Smooth muscle cell (in vitro differentiated cells): ENCODE results near the gene CHD5. TPM values are rescaled to one million over a fixed set of nuclear protein-coding genes. Genes with fewer than 3 reads are reported as not detected.

Source experiments
- DNase-seq: peaks from one replicate; lab custom pipeline; 2025; ENCODE audit not compliant: unreplicated experiment; lab: John Stamatoyannopoulos, UW
- H2AFZ ChIP-seq: fragments of 200-600 bp; sonication (generic); 2 replicates; pipeline ENCODE4 v1.6.0; 2016; ENCODE audit warnings: antibody characterized with exemption, low read depth, mild to moderate bottlenecking
- H3F3A ChIP-seq: fragments of 200-600 bp; sonication (generic); 2 replicates; pipeline ENCODE4 v1.6.0; 2017; ENCODE audit warnings: antibody characterized with exemption, low read depth
- H3K27ac ChIP-seq: fragments of 200-600 bp; sonication (generic); 2 replicates; pipeline ENCODE4 v1.5.1; 2016; ENCODE audit warnings: low read depth, mild to moderate bottlenecking
- H3K27me3 ChIP-seq: fragments of 200-600 bp; sonication (generic); 2 replicates; pipeline ENCODE4 v1.6.1; 2016; ENCODE audit warnings: low read depth, mild to moderate bottlenecking
- H3K36me3 ChIP-seq: fragments of 200-600 bp; sonication (generic); 2 replicates; pipeline ENCODE4 v1.5.1; 2016; ENCODE audit warnings: low read depth
- H3K4me1 ChIP-seq: fragments of 200-600 bp; sonication (generic); 2 replicates; pipeline ENCODE4 v1.5.1; 2016; ENCODE audit warnings: low read depth
- H3K4me2 ChIP-seq: fragments of 200-600 bp; sonication (generic); 2 replicates; pipeline ENCODE4 v1.6.0; 2016; ENCODE audit warnings: mild to moderate bottlenecking
- H3K4me3 ChIP-seq: fragments of 200-600 bp; sonication (generic); 2 replicates; pipeline ENCODE4 v1.5.1; 2016; ENCODE audit warnings: mild to moderate bottlenecking
- H3K79me2 ChIP-seq: fragments of 200-600 bp; sonication (generic); 2 replicates; pipeline ENCODE4 v1.6.0; 2016; ENCODE audit warnings: low read depth, mild to moderate bottlenecking
- H3K9ac ChIP-seq: fragments of 200-600 bp; sonication (generic); 2 replicates; pipeline ENCODE4 v1.6.0; 2016; ENCODE audit warnings: low read depth
- H3K9me3 ChIP-seq: fragments of 200-600 bp; sonication (generic); replicated peaks from 2 replicates; pipeline ENCODE4 v1.5.1; 2016; ENCODE audit warnings: low read depth
- H4K20me1 ChIP-seq: fragments of 200-600 bp; sonication (generic); 2 replicates; pipeline ENCODE4 v1.6.0; 2016; ENCODE audit warnings: low read depth
- WGBS: methylation state at CpG from one replicate; pipeline ENCODE4 v1.1.7; 2016; ENCODE audit warnings: low lambda C conversion rate; 5-methylcytosine and 5-hydroxymethylcytosine counted together
- polyA plus RNA-seq: library from polyadenylated mRNA; unstranded; fragments of >200 nt; fragmentation: Nextera tagmentation; extraction: Ambion mirVana; gene quantifications from 2 replicates; pipeline ENCODE4 v1.2.1, GENCODE V29; 2016
- total RNA-seq: library from RNA; depleted of rRNA; stranded (reverse); fragments of >200 nt; gene quantifications from 2 replicates; pipeline ENCODE4 v1.2.3, GENCODE V29; 2014
- TF ChIP-seq, protein P1 (sequence below): fragments of 200-600 bp; sonication (generic); IDR thresholded peaks from 2 replicates; pipeline ENCODE4 v1.5.1; 2017; ENCODE audit warnings: borderline replicate concordance, mild to moderate bottlenecking, antibody characterized with exemption; ENCODE audit not compliant: insufficient read depth, poor library complexity, severe bottlenecking

Gene CHD5
- total and polyA plus RNA-seq, 2 experiments from 2014 or later, result 0.40 TPM; not detected in 1

DNA sequence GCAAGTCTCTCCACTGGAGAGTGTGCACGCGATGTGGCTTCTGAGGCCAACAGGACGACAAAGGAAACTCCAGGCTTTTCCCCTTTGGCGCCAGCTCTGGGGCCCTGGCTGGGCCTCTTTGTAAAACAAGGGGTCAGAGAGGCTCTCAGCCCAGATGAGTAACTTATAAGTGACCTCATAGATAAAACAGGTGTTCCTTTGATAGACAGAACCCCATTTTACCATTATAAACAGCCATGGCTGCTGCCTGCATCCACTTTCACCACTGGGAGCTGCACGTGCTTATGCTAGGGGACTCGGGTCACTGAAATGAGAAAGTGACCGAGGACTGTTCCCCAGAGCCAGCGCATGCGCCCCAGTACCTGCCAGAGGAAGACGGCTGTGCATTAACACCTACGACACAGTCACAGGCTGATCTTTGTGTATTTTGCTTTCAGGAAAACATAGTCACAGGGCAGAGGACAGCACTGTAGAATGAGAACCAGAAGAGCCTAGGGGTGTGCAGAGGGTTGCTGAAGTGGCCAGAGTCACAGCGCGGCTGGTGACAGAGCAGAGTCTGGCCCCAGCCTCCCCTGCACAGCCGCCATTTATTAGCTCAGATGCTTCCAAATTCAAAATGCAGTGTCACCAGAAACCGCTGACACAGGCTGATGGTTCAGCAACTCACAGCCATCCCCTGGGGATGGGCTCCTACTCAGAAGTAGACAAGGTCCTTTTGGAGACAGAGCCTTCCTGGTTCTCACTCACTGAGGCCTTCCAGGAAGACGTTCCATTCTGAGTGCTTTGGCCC, 38.4 kb upstream of the CHD5 start:
- 94% methylated on average over 16 of the region's 16 CpGs for WGBS
- Histone ChIP-seq H3K27me3 (no peaks in the 10 kb centered on the region), H3F3A (no peaks in the 10 kb centered on the region), H2AFZ (no peak overlapping the region), H3K27ac (no peak overlapping the region), H3K36me3 (no peaks in the 10 kb centered on the region), H3K4me3 (no peak overlapping the region), H4K20me1 (no peaks in the 10 kb centered on the region), H3K79me2 (no peaks in the 10 kb centered on the region), H3K9me3 (no peaks in the 10 kb centered on the region), H3K4me1 (no peaks in the 10 kb centered on the region), H3K4me2 (no peak overlapping the region), H3K9ac (no peak overlapping the region)
- no peak for DNase-seq
- TF ChIP-seq, protein P1, sequence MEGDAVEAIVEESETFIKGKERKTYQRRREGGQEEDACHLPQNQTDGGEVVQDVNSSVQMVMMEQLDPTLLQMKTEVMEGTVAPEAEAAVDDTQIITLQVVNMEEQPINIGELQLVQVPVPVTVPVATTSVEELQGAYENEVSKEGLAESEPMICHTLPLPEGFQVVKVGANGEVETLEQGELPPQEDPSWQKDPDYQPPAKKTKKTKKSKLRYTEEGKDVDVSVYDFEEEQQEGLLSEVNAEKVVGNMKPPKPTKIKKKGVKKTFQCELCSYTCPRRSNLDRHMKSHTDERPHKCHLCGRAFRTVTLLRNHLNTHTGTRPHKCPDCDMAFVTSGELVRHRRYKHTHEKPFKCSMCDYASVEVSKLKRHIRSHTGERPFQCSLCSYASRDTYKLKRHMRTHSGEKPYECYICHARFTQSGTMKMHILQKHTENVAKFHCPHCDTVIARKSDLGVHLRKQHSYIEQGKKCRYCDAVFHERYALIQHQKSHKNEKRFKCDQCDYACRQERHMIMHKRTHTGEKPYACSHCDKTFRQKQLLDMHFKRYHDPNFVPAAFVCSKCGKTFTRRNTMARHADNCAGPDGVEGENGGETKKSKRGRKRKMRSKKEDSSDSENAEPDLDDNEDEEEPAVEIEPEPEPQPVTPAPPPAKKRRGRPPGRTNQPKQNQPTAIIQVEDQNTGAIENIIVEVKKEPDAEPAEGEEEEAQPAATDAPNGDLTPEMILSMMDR, result no peak

DNA sequence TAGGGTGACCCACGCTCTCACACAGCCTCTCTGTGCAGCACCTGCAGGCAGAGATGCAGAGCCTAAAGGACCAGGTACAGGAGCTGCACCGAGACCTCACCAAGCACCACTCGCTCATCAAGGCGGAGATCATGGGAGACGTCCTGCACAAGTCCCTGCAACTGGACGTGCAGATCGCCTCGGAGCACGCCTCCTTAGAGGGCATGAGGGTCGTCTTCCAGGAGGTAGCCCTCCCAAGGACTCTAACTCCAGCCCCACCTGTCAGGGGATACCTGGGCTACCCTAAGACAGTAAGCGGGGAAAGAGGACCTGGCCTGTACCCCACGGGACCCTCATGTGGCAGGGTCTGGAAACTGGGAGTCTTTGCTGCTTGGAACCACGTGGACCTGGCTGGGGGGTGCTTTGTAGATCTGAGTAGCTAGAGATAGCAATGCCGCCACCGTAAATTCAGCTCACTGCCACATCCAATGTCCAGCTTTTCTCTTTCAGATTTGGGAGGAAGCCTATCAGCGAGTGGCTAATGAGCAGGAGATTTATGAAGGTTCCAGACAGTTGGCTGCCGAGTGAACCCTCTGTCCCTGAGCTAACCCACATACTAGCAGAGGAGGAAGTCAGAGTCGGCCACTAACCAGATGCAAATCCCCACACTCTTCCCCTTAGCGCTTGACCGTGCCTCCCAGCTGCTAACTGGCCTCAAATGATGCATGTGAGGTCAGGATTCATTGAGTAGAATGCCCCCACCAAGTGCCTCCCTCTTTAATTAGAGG, 32.3 kb upstream of the CHD5 start:
- Histone ChIP-seq H3F3A (no peaks in the 10 kb centered on the region), H3K4me2 (no peak overlapping the region), H3K9ac (no peak overlapping the region), H3K27ac (no peak overlapping the region), H3K9me3 (no peaks in the 10 kb centered on the region), H3K79me2 (no peaks in the 10 kb centered on the region), H3K4me3 (no peak overlapping the region), H3K36me3 (no peaks in the 10 kb centered on the region), H2AFZ (no peak overlapping the region), H3K27me3 (no peaks in the 10 kb centered on the region), H3K4me1 (peaks cover 9% of the 10 kb centered on the region), H4K20me1 (no peaks in the 10 kb centered on the region)
- WGBS, result 89% methylated on average over 20 of the region's 20 CpGs
- no peak for DNase-seq
- TF ChIP-seq, protein P1, result no peak

DNA sequence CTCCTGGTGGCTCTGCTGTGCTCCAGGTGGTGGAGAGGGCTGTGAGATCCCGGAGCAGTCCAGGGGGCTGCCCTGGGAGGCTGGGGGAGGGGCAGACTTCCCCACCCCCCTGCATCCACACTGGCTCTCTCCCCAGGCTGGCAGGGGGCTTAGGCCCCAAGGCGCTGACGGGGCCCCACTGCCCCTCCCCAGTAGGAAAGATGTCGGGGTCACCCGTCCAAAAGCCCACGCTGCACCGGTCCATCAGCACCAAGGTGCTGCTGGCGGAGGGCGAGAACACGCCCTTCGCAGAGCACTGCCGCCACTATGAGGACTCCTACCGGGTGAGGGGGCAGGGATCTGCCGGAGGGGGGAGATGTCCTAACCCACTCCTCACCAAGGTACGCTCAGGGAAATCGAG, 31.6 kb upstream of the CHD5 start:
- DNase-seq, result no peak
- no peaks in the 10 kb centered on the region for H3K79me2 ChIP-seq
- H3K4me1 ChIP-seq, result peaks cover 9% of the 10 kb centered on the region
- no peaks in the 10 kb centered on the region for H3K36me3 ChIP-seq
- H3K4me2 ChIP-seq, result no peak overlapping the region
- no peak overlapping the region for H3K27ac ChIP-seq
- no peaks in the 10 kb centered on the region for H3F3A ChIP-seq
- no peak overlapping the region for H2AFZ ChIP-seq
- TF ChIP-seq, protein P1, result no peak
- H3K9ac ChIP-seq, result no peak overlapping the region
- WGBS, result 95% methylated on average over 16 of the region's 16 CpGs
- H3K27me3 ChIP-seq, result no peaks in the 10 kb centered on the region
- no peaks in the 10 kb centered on the region for H3K9me3 ChIP-seq
- no peak overlapping the region for H3K4me3 ChIP-seq
- no peaks in the 10 kb centered on the region for H4K20me1 ChIP-seq
